H1 (cell line): ENCODE results near the gene ERI3. TPM values are rescaled to one million over a fixed set of nuclear protein-coding genes. Genes with fewer than 3 reads are reported as not detected.

ENCODE experiments used
- BACH1 ChIP-seq: IDR thresholded peaks from 2 replicates; pipeline ENCODE4 v1.6.1; 2012; ENCODE audit warnings: low read length, improper control_type of control experiment
- CREB1 ChIP-seq: IDR thresholded peaks from 2 replicates; pipeline ENCODE4 v1.6.1; 2012; ENCODE audit warnings: inconsistent platforms
- CTCF ChIP-seq, 3 experiments: IDR thresholded peaks; 1 replicate in 2 of 3; 2 replicates in 1 of 3; pipeline versions ENCODE4 v1.5.1 to v1.6.1; 2011; ENCODE audit warnings: low read length in 3 of 3, mild to moderate bottlenecking in 3 of 3, inconsistent platforms in 2 of 3, low read depth in 1 of 3, moderate library complexity in 1 of 3; ENCODE audit not compliant: insufficient read depth in 1 of 3; ENCODE audit errors: control extremely low read depth in 1 of 3
- FOSL1 ChIP-seq: IDR thresholded peaks from 2 replicates; pipeline ENCODE4 v1.6.1; 2011; ENCODE audit warnings: mild to moderate bottlenecking, low read depth, low read length, moderate library complexity; ENCODE audit not compliant: insufficient read depth
- HDAC2 ChIP-seq, 2 experiments: fragments of 300-600 bp in 1 of 2; sonication (generic) in 1 of 2; IDR thresholded peaks; 2 replicates each; pipeline ENCODE4 v1.6.1; 2011 to 2012; ENCODE audit warnings: low read depth in 2 of 2, low read length in 2 of 2, mild to moderate bottlenecking in 2 of 2, moderate library complexity in 2 of 2, borderline replicate concordance in 1 of 2, inconsistent platforms in 1 of 2
- JUN ChIP-seq: IDR thresholded peaks from 2 replicates; pipeline ENCODE4 v1.6.1; 2011; ENCODE audit warnings: low read depth, mild to moderate bottlenecking, improper control_type of control experiment, low read length
- MAFK ChIP-seq: IDR thresholded peaks from 2 replicates; pipeline ENCODE4 v1.6.1; 2012; ENCODE audit warnings: low read depth, mild to moderate bottlenecking, improper control_type of control experiment, low read length
- RBBP5 ChIP-seq: IDR thresholded peaks from 2 replicates; pipeline ENCODE4 v1.7.1; 2012; ENCODE audit warnings: low read depth, mild to moderate bottlenecking, inconsistent platforms, low read length, moderate library complexity, borderline replicate concordance
- RFX5 ChIP-seq: IDR thresholded peaks from 2 replicates; pipeline ENCODE4 v1.6.1; 2011; ENCODE audit warnings: low read depth, low read length, improper control_type of control experiment, borderline replicate concordance
- SIX5 ChIP-seq: IDR thresholded peaks from 2 replicates; pipeline ENCODE4 v1.6.1; 2011; ENCODE audit warnings: mild to moderate bottlenecking, low read depth, low read length
- SP2 ChIP-seq: IDR thresholded peaks from 2 replicates; pipeline ENCODE4 v1.6.1; 2012; ENCODE audit warnings: mild to moderate bottlenecking, low read length, inconsistent platforms
- SRF ChIP-seq: IDR thresholded peaks from 2 replicates; pipeline ENCODE4 v1.6.1; 2011; ENCODE audit warnings: mild to moderate bottlenecking, low read depth, low read length, moderate library complexity
- TAF1 ChIP-seq: IDR thresholded peaks from 2 replicates; pipeline ENCODE4 v1.6.1; 2011; ENCODE audit warnings: mild to moderate bottlenecking, low read depth, low read length
- TBP ChIP-seq: IDR thresholded peaks from 2 replicates; pipeline ENCODE4 v1.6.1; 2011; ENCODE audit warnings: low read depth, low read length, improper control_type of control experiment
- USF2 ChIP-seq: IDR thresholded peaks from 2 replicates; pipeline ENCODE4 v1.6.1; 2011; ENCODE audit warnings: low read length, improper control_type of control experiment
- YY1 ChIP-seq: IDR thresholded peaks from 2 replicates; pipeline ENCODE4 v1.6.1; 2011; ENCODE audit warnings: low read depth, mild to moderate bottlenecking, low read length
- ZNF274 ChIP-seq: IDR thresholded peaks from 2 replicates; pipeline ENCODE4 v1.7.0; 2012; ENCODE audit warnings: low read length, borderline replicate concordance; ENCODE audit errors: extremely low read depth
- polyA plus RNA-seq, 7 experiments: library from polyadenylated mRNA; depleted of rRNA in 3 of 7; stranded (reverse) in 5 of 7; unstranded in 2 of 7; fragments of >200 nt in 5 of 7; fragments of 200-250 nt in 2 of 7; gene quantifications; 1 replicate in 5 of 7; 2 replicates in 1 of 7; 4 replicates in 1 of 7; pipeline versions ENCODE4 v1.2.1 to v1.2.3, GENCODE V29; 2011 to 2013; ENCODE audit warnings: missing spikeins in 2 of 7, mixed read lengths in 2 of 7
- total RNA-seq: library from RNA; stranded (reverse); fragmentation: NEBNext Ultra II Directional; extraction: Animal tissue kit (Norgen Biotek cat#: 25700); gene quantifications from 2 replicates; pipeline ENCODE4 v1.2.1, GENCODE V29; 2021
- TF ChIP-seq, protein P1 (sequence below): IDR thresholded peaks from 2 replicates; pipeline ENCODE4 v1.6.1; 2012; ENCODE audit warnings: low read length, inconsistent platforms
- TF ChIP-seq, protein P2 (sequence below): IDR thresholded peaks from 2 replicates; pipeline ENCODE4 v1.6.1; 2012; ENCODE audit warnings: inconsistent platforms

The ERI3 gene
- total and polyA plus RNA-seq, 2 of the 8 experiments (the other 6 are each of a cell fraction or from before 2014, with no cell fraction given) = 81.1 to 199 TPM

DNA sequence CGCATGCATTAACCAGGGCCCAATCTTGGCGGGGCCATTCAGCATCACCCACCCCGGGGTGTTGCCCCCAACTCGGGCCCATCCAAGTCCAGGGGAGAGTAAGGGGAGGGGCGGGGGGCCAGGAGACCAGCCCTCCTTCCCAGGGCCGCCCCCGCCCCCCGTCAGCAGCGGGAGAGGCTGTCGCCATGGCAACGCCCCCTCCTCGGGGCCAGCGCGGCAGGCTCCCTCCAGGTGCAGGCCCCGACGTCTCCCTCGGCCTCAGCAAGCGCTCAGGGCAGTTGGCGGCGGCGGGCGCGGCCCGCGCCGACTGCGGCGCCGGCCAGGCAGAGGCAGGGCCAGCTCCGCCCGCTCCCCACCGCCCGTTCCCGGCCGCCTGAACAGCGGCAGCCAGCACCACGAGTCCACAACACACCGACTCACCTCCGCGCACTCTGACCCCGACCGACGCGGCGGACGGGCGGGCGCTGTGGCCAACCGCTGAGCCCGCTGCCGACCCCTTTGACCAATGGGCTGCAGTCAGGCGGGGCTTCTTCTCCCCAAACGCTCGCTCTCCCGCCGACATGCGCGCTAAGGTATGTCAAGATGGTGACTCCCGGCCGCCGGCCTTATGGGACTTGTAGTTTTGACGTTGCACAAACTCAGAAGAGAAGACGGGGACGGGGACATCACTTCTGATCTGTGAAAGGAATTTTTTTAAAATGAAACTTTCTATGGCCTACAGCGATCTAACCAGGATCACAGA lies at the start of gene ERI3 (continued):
- TF ChIP-seq CTCF (IDR thresholded peaks at IDR 0.05; ENCODE audit: control extremely low read depth in 1 of 3, insufficient read depth in 1 of 3, low read depth in 1 of 3, low read length in 3 of 3) (no peak), ZNF274 (no peak), RBBP5 (no peak; the same call in 1 of the 2 replicates), HDAC2 (IDR thresholded peaks at IDR 0.05; ENCODE audit: borderline replicate concordance in 1 of 2, low read depth in 2 of 2, low read length in 2 of 2) (peak in 1 of 2 experiments; percentile 84; a peak in 1 of 4 replicates), SP2 (peak; percentile 77), BACH1 (no peak), RFX5 (no peak), SIX5 (peak; percentile 80), JUN (no peak), YY1 (peak; percentile 97), TAF1 (peak; percentile 72), TBP (peak; percentile 41; the same call in 1 of the 2 replicates), FOSL1 (no peak), USF2 (no peak), MAFK (no peak), CREB1 (peak; percentile 94), SRF (no peak)
- TF ChIP-seq, protein P1, sequence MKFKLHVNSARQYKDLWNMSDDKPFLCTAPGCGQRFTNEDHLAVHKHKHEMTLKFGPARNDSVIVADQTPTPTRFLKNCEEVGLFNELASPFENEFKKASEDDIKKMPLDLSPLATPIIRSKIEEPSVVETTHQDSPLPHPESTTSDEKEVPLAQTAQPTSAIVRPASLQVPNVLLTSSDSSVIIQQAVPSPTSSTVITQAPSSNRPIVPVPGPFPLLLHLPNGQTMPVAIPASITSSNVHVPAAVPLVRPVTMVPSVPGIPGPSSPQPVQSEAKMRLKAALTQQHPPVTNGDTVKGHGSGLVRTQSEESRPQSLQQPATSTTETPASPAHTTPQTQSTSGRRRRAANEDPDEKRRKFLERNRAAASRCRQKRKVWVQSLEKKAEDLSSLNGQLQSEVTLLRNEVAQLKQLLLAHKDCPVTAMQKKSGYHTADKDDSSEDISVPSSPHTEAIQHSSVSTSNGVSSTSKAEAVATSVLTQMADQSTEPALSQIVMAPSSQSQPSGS = no peak
- TF ChIP-seq, protein P2, sequence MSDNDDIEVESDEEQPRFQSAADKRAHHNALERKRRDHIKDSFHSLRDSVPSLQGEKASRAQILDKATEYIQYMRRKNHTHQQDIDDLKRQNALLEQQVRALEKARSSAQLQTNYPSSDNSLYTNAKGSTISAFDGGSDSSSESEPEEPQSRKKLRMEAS = peak; percentile 57
